ENCODE measurements around the gene MAST1.
"Not testable (repeated sequence)": the region's sequence is repeated elsewhere in the genome, so short reads cannot be mapped to it uniquely, and the experiment has no call there.

The MAST1 gene

DNA sequence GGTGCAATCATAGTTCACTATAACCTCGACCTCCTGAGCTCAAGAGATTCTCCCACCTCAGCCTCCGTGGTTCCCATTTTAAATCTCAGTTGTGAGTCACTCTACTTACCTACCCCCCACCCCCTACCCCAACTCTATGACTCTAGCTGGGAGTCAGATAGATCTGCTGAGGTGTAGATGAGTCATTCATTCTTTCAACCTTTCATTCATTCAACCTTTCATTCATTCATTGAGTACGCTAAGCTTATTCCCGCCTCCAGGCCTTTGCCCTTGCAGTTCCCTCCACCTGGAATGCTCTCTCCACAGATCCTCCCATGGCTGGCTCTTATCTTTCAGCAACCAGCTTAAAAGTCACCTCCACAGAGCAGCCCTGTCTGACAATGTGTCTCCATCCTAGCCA, 1.1 kb upstream of the MAST1 start:
- Mint-ChIP-seq H3K27ac (ENCODE audit: low read depth) (no peak overlapping the region), H3K36me3 (ENCODE audit: insufficient read depth) (peaks cover 14% of the 10 kb centered on the region), H3K9me3 (no peaks in the 10 kb centered on the region), H3K27me3 (peaks cover 79% of the 10 kb centered on the region), H3K4me1 (peaks cover 19% of the 10 kb centered on the region), H3K4me3 (no peak overlapping the region)
- ATAC-seq (replicated peaks; ENCODE audit: extremely low read depth, poor library complexity, severe bottlenecking) (no peak), DNase-seq (ENCODE audit: low spot score in 2 of 2) (no peak)

DNA sequence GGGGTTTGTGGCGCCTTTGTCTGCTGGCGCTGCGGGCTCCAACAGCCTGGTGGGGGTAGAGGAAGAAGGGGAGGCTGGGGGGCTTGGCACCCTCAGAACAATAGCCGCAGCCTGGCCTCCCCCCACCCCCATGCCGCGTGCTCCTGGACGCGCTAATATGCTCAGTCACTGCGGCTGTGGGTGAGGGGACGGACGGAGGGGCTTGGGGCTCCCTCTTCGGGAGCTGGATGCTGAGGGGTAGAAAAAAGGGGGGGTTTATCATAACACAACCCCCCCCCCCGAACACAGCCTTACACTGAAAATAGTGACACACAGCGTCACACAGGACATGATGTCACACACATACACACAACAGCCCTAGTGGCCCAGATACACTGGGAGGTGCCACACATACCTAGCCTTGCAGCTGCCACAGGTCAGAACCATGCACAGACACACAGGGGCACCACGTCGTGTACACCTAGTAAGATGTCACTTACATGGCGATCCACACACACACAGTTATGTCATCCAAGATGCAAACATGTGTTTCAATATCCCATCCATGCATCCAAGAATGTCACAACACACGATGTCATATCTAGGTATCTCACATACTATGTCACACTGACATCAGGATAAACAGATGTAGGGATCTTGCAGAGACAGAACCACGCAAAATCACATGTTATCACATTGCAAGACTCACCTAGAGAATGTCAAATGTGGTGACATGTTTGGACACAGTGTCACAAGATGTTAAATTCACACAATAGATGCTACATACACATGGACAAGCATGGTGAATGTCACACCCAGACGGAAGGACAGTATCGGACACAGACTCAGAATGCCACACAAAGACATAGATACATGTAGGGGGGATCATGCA, 806 bp downstream of the MAST1 start:
- no peak overlapping the region for H3K27ac Mint-ChIP-seq (ENCODE audit: low read depth)
- H3K4me3 Mint-ChIP-seq = peak overlapping the region; percentile 64
- DNase-seq (ENCODE audit: low spot score in 2 of 2) (no peak), ATAC-seq (replicated peaks; ENCODE audit: extremely low read depth, poor library complexity, severe bottlenecking) (peak; percentile 69)
- peaks cover 81% of the 10 kb centered on the region for H3K27me3 Mint-ChIP-seq
- peaks cover 10% of the 10 kb centered on the region for H3K36me3 Mint-ChIP-seq (ENCODE audit: insufficient read depth)
- H3K9me3 Mint-ChIP-seq = no peaks in the 10 kb centered on the region
- peaks cover 8% of the 10 kb centered on the region for H3K4me1 Mint-ChIP-seq

DNA sequence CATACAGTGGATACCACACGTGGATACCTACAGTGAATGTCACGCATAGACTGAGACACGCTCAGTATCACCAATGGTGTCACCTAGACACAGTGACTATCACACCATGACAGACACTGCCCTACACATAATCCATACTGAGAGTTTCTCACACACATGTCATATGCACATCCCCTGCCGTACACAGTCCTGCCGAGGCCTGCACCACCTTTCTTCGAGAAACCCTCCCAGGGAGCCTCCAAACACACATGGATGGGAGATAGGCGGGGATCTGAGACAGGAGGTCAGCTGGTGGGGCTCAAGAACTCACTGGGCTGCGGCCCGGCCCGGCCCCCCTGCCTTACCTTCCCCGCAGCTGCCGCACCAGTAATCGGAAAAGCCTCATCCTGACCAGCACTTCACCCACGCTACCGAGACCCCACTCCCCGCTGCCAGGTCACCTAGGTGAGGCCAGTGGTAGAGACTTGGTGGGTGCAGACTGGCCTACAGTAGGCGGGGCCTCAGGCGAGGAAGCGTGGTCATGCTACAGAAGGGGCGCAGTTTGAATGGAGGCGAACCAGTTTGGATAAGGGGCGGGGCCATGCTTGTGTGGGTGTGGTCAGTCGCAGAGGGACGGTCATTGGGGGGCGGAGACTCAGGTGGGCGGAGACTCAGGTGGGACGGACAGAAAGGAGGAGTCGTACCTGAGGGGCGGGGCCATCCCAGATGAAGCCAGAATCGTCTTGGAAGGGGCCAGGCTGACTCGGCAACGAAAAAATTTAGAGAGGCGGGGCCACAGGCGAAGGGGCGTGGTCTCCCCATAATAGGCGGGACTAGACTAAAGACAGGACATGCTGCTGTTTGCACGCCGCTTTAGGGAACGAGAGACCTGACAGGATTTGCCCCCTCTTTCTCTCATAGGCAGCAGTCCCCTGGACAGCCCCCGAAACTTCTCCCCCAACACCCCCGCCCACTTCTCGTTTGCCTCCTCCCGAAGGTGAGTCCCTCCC, 2.1 kb downstream of the MAST1 start:
- DNase-seq (ENCODE audit: low spot score in 2 of 2) = no peak
- H3K36me3 Mint-ChIP-seq (ENCODE audit: insufficient read depth) = peaks cover 10% of the 10 kb centered on the region
- H3K9me3 Mint-ChIP-seq = no peaks in the 10 kb centered on the region
- H3K27me3 Mint-ChIP-seq = peaks cover 79% of the 10 kb centered on the region
- ATAC-seq (replicated peaks; ENCODE audit: extremely low read depth, poor library complexity, severe bottlenecking) = no peak
- peaks cover 8% of the 10 kb centered on the region for H3K4me1 Mint-ChIP-seq
- no peak overlapping the region for H3K27ac Mint-ChIP-seq (ENCODE audit: low read depth)
- H3K4me3 Mint-ChIP-seq = no peak overlapping the region

DNA sequence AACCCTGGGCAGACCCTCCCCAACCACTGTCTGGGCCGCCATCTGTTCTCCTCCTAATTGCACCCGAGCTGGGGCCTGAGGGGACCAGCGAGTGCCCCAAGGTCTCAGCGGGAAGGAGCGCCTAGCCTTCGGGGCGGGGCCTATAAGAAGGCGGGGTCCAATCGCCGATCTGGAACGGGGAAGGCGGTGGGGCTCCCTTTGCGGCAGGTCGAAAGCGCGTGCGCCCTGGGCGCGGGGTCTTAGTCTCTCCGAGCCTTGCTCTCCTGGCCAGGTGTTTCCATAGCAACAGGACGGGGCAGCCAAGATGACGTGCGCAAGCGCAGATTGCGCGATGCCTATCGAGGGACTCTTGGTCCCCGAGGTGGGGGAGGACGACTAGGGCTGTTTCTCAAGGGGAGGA, 2.8 kb downstream of the MAST1 start:
- no peak overlapping the region for H3K27ac Mint-ChIP-seq (ENCODE audit: low read depth)
- DNase-seq (ENCODE audit: low spot score in 2 of 2) (no peak), ATAC-seq (replicated peaks; ENCODE audit: extremely low read depth, poor library complexity, severe bottlenecking) (no peak)
- H3K4me3 Mint-ChIP-seq = no peak overlapping the region
- peaks cover 10% of the 10 kb centered on the region for H3K36me3 Mint-ChIP-seq (ENCODE audit: insufficient read depth)
- peaks cover 81% of the 10 kb centered on the region for H3K27me3 Mint-ChIP-seq
- no peaks in the 10 kb centered on the region for H3K9me3 Mint-ChIP-seq
- H3K4me1 Mint-ChIP-seq = peaks cover 8% of the 10 kb centered on the region

DNA sequence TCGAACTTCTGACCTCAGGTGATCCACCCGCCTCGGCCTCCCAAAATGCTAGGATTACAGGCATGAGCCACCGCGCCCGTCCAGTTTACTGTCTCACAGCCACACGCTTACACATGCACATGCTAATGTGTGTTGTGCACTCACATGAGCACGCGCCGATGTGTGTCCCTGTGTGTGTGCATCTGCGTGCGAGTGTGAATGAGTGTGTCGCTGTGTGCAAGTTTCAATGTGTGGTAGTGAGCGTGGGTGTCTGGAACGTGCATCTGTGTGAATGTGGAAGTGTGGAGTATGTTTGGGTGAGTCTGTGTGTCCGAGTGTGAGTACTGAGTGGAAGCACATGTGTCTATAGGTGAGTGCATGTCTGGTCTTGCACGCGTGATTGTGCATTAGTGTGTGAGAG, 4.2 kb downstream of the MAST1 start:
- Mint-ChIP-seq H3K4me1 (peaks cover 13% of the 10 kb centered on the region), H3K27ac (ENCODE audit: low read depth) (no peak overlapping the region), H3K9me3 (no peaks in the 10 kb centered on the region), H3K27me3 (peaks cover 73% of the 10 kb centered on the region), H3K4me3 (no peak overlapping the region), H3K36me3 (ENCODE audit: insufficient read depth) (peaks cover 6% of the 10 kb centered on the region)
- ATAC-seq (replicated peaks; ENCODE audit: extremely low read depth, poor library complexity, severe bottlenecking) (no peak), DNase-seq (ENCODE audit: low spot score in 2 of 2) (no peak)

DNA sequence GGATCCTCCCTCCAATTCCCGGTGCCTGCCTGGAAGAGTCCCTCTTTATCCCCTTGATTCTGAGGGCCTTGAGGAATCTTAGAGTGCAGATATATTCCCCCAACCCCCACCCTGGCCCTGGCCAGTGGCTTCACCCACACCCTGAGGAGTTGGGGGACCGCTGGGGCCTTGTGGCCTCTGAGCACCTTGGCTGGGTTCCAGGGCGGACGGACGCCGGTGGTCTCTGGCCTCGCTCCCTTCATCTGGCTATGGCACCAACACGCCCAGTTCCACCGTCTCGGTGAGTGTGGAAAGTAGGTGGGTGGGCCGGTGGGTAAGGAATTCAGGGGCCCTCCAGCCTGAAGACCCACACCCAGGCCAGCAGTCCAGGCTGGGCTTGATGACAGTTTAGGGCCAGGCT, 5.0 kb downstream of the MAST1 start:
- no peak overlapping the region for H3K4me3 Mint-ChIP-seq
- no peak overlapping the region for H3K27ac Mint-ChIP-seq (ENCODE audit: low read depth)
- no peaks in the 10 kb centered on the region for H3K9me3 Mint-ChIP-seq
- ATAC-seq (replicated peaks; ENCODE audit: extremely low read depth, poor library complexity, severe bottlenecking) (no peak), DNase-seq (ENCODE audit: low spot score in 2 of 2) (no peak)
- peaks cover 16% of the 10 kb centered on the region for H3K4me1 Mint-ChIP-seq
- peaks cover 6% of the 10 kb centered on the region for H3K36me3 Mint-ChIP-seq (ENCODE audit: insufficient read depth)
- H3K27me3 Mint-ChIP-seq = peaks cover 68% of the 10 kb centered on the region

DNA sequence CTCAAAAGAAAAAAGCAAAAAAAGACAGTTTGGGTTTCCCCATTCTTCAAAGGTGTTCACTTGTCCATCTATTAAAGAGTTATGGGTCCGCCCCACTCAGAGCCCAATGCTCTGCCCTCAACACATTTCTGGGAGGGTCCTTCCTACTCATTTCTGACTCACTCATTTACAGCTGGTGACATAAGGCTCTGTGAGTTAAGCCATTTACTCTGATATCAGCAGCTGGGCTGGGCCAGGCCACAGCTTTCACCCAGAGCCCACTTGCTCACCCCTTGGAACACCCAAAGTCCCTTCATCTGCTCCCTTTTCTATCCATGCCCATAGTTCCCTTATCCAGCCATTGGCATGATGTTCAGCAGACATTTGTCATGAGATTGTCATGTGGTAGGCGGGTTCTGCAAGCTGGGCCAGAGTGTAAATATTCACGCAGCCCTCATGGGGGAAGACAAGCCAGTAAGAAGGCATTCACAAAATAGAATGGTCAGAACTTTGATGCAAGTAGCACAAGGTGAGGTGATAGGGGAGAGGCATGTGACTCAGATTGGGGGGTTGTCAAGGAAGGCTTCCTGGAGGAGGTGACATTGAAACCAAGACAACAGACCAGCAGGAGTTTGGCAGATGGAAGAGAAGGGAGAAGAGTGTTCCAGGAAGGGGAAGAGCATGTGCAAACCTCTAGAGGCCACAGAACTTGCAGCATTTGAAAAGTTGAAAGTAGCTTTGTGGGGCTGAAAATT, 5.9 kb downstream of the MAST1 start:
- H3K36me3 Mint-ChIP-seq (ENCODE audit: insufficient read depth) = peaks cover 5% of the 10 kb centered on the region

DNA sequence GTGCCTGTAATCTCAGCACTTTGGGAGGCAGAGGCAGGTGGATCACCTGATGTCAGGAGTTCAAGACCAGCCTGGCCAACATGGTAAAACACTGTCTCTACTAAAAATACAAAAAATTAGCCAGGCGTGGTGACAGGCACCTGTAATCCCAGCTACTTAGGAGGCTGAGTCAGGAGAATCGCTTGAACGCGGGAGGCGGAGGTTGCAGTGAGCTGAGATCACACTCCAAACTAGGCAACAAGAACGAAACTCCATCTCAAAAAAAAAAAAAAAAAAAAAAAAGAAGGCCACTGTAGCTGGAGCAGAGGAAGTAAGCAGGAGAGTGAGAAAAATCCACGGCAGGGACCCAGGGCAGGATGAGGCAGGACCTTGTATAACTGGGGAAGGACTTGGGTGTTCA, 8.3 kb downstream of the MAST1 start:
- not testable (repeated sequence) for H3K36me3 Mint-ChIP-seq (ENCODE audit: insufficient read depth); H3K4me1 Mint-ChIP-seq; H3K4me3 Mint-ChIP-seq; ATAC-seq (replicated peaks; ENCODE audit: extremely low read depth, poor library complexity, severe bottlenecking); H3K9me3 Mint-ChIP-seq; DNase-seq (ENCODE audit: low spot score in 2 of 2); H3K27ac Mint-ChIP-seq (ENCODE audit: low read depth)
- H3K27me3 Mint-ChIP-seq = peaks cover 38% of the 10 kb centered on the region

More for the DNA sequence above, 5.9 kb downstream of the MAST1 start:
- Mint-ChIP-seq H3K27me3 (peaks cover 63% of the 10 kb centered on the region), H3K4me1 (peaks cover 12% of the 10 kb centered on the region), H3K27ac (ENCODE audit: low read depth) (no peak overlapping the region), H3K4me3 (no peak overlapping the region), H3K9me3 (no peaks in the 10 kb centered on the region)
- ATAC-seq (replicated peaks; ENCODE audit: extremely low read depth, poor library complexity, severe bottlenecking) = no peak
- no peak for DNase-seq (ENCODE audit: low spot score in 2 of 2)

DNA sequence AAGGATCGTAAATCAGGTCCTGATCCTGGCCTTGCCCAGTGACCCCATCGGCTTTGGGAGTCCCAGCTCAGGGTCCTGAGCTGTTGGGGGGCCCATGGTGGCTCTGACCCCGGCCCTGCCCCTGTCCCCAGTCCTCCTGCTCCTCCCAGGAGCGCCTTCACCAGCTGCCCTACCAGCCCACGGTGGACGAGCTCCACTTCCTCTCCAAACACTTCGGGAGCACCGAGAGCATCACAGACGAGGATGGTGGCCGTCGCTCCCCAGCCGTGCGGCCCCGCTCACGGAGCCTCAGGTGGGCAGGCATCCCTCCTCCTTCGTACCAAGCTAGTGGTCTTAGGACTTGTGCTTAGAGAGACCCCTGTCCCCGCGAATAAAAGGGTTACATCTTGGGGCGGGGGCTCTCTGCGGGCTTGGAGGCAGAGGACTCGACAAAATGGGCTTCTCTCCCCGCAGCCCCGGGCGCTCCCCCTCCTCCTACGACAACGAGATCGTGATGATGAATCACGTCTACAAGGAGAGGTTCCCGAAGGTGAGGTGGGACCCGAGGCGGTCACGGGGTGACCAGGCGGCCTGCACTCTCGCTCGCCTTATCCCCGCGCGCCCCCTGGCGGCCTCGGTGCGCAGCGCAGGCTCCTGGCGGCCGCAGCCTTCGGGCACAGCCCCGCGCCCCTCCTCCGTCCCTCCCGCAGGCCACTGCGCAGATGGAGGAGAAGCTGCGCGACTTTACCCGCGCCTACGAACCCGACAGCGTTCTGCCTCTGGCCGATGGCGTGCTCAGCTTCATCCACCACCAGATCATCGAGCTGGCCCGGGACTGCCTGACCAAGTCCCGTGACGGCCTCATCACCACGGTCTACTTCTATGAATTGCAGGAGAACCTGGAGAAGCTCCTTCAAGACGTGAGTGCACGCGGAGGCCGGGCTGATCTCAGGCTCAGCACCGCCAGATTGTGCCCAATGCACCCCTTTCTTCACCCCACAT, 9.1 kb downstream of the MAST1 start:
- DNase-seq (ENCODE audit: low spot score in 2 of 2) = peak; percentile 65 to 88
- Mint-ChIP-seq H3K27me3 (peaks cover 30% of the 10 kb centered on the region), H3K4me1 (peaks cover 8% of the 10 kb centered on the region), H3K4me3 (no peak overlapping the region), H3K27ac (ENCODE audit: low read depth) (peak overlapping the region; percentile 39), H3K36me3 (ENCODE audit: insufficient read depth) (no peaks in the 10 kb centered on the region), H3K9me3 (no peaks in the 10 kb centered on the region)
- peak; percentile 75 for ATAC-seq (replicated peaks; ENCODE audit: extremely low read depth, poor library complexity, severe bottlenecking)

DNA sequence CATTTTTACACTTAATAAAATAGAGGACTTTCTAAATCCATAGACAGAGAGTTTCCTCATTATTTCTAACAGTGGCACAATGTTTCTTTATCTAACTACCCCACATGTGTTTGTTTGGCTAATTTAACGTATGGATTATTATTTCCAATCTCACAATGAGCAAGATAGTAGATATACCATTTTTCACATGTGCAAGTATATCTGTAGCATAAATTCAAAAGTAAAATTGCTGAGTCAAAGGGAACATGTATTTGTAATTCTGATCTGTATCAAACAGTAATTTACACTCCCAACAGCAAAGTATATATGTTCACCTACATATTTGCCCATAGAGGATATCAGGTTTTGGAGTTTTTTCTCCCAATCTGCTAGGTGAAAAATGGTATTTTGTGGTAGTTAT, 18.3 kb downstream of the MAST1 start:
- no peaks in the 10 kb centered on the region for H3K36me3 Mint-ChIP-seq (ENCODE audit: insufficient read depth)
- H3K27me3 Mint-ChIP-seq = no peaks in the 10 kb centered on the region
- no peaks in the 10 kb centered on the region for H3K9me3 Mint-ChIP-seq
- no peak overlapping the region for H3K4me3 Mint-ChIP-seq
- no peaks in the 10 kb centered on the region for H3K4me1 Mint-ChIP-seq
- no peak for DNase-seq (ENCODE audit: low spot score in 2 of 2)
- no peak for ATAC-seq (replicated peaks; ENCODE audit: extremely low read depth, poor library complexity, severe bottlenecking)
- no peak overlapping the region for H3K27ac Mint-ChIP-seq (ENCODE audit: low read depth)

DNA sequence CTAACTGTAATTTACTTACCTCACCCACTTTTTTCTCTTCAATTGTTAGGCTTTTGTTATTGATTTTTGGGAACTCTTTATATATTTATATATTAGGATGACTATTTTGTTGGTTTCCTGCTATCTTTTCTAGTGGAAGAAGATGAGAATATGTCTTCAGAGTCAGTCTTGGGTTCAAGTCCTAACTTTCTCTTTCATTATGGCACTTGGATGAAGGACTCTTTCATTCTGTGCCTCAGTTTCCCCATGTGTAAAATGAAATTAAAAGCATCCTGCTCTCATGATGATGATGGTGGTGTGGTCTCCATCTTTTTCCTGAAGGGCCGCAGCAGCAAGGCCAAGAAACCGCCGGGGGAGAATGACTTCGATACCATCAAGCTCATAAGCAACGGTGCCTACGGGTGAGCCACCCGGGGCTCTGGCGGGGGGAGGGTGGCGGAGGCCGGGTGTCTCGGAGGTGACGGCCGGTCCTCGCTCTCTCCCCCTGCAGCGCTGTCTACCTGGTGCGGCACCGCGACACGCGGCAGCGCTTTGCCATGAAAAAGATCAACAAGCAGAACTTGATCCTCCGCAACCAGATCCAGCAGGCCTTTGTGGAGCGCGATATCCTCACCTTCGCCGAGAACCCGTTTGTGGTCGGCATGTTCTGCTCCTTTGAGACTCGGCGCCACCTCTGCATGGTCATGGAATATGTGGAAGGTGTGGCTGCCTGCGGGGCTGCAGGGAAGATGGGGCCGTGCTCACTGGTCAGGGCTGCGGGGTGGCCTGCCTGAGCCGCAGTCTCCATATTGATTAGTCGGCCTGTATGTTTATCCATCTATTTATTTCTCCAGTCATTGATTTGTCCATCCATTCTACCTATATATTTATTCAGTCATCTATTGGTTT, 20.0 kb downstream of the MAST1 start:
- H3K27ac Mint-ChIP-seq (ENCODE audit: low read depth) = no peak overlapping the region
- H3K4me1 Mint-ChIP-seq = no peaks in the 10 kb centered on the region
- ATAC-seq (replicated peaks; ENCODE audit: extremely low read depth, poor library complexity, severe bottlenecking) (no peak), DNase-seq (ENCODE audit: low spot score in 2 of 2) (no peak)
- H3K36me3 Mint-ChIP-seq (ENCODE audit: insufficient read depth) = no peaks in the 10 kb centered on the region
- no peak overlapping the region for H3K4me3 Mint-ChIP-seq
- no peaks in the 10 kb centered on the region for H3K27me3 Mint-ChIP-seq
- no peaks in the 10 kb centered on the region for H3K9me3 Mint-ChIP-seq

Measured in central memory CD8-positive, alpha-beta T cell (primary cell).